OCI-LY1 (cell line): ENCODE measurements around the gene XIRP1.

ENCODE experiments used
- EZH2 ChIP-seq: fragments of 200-600 bp; sonication (generic), shearing (Covaris generic); IDR thresholded peaks from 2 replicates; pipeline ENCODE4 v1.8.0; 2017; ENCODE audit warnings: borderline replicate concordance, mixed run types, mild to moderate bottlenecking, antibody characterized with exemption, low read length, moderate library complexity, mixed read lengths
- TF ChIP-seq, protein P1 (sequence below): fragments of 200-600 bp; sonication (generic), shearing (Covaris generic); IDR thresholded peaks from 2 replicates; pipeline ENCODE4 v1.5.1; 2017; ENCODE audit warnings: mild to moderate bottlenecking, antibody characterized with exemption, low read length, moderate library complexity, mixed read lengths

DNA sequence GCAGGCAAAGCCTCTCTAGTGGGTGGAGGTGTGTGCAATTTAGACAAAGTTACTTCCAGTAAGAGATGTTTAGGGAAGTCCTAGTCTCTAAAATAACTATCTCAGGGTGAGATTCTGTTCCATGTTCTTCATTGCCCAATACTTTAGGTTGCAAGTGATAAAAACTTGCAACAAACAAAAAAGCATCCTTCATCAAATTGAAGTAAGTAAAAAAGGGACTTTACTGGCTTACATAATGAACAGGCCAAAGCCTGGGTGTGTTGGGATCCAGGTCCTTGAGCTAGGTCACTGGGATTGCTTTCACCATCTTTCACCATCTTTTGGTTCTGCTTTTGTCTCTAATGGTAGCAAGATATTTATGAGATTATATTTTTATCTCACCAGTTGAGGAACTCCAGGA lies 49.2 kb upstream of the XIRP1 start:
- TF ChIP-seq, protein P1, sequence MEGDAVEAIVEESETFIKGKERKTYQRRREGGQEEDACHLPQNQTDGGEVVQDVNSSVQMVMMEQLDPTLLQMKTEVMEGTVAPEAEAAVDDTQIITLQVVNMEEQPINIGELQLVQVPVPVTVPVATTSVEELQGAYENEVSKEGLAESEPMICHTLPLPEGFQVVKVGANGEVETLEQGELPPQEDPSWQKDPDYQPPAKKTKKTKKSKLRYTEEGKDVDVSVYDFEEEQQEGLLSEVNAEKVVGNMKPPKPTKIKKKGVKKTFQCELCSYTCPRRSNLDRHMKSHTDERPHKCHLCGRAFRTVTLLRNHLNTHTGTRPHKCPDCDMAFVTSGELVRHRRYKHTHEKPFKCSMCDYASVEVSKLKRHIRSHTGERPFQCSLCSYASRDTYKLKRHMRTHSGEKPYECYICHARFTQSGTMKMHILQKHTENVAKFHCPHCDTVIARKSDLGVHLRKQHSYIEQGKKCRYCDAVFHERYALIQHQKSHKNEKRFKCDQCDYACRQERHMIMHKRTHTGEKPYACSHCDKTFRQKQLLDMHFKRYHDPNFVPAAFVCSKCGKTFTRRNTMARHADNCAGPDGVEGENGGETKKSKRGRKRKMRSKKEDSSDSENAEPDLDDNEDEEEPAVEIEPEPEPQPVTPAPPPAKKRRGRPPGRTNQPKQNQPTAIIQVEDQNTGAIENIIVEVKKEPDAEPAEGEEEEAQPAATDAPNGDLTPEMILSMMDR: no peak
- TF ChIP-seq EZH2: no peak
